ENCODE data around the gene LTF. TPM values are rescaled to one million over a fixed set of nuclear protein-coding genes. Genes with fewer than 3 reads are reported as not detected.

Gene LTF
- total RNA-seq, 1 donor from 2014 or later = not detected

- H3K4me3 ChIP-seq (ENCODE audit: insufficient read depth, low read depth, low read length) = no peak overlapping the region
- peak overlapping the region; percentile 4 for H3K4me2 ChIP-seq (ENCODE audit: low read length)
- peaks cover 17% of the 10 kb centered on the region for H3K4me1 Mint-ChIP-seq (ENCODE audit: low read depth, unreplicated experiment)
- peaks cover 2% of the 10 kb centered on the region for H3K27me3 ChIP-seq (ENCODE audit: insufficient read depth, low read length)
- H3K36me3 ChIP-seq (ENCODE audit: insufficient read depth, low read length) = no peaks in the 10 kb centered on the region
- H3K9ac ChIP-seq (ENCODE audit: low read length) = no peak overlapping the region
- H3K27ac Mint-ChIP-seq (ENCODE audit: unreplicated experiment) = no peak overlapping the region
- FAIRE-seq = no peak
- H3K27me3 Mint-ChIP-seq (ENCODE audit: low read depth, unreplicated experiment) = no peaks in the 10 kb centered on the region
- TF ChIP-seq EZH2 (IDR thresholded peaks at IDR 0.05; ENCODE audit: insufficient read depth, low read length) (no peak), CTCF (IDR thresholded peaks at IDR 0.05; ENCODE audit: insufficient read depth, low read depth, low read length) (no peak)
- H4K20me1 ChIP-seq (ENCODE audit: insufficient read depth, low read length) = no peaks in the 10 kb centered on the region
- peaks cover 5% of the 10 kb centered on the region for H3K9me3 Mint-ChIP-seq (ENCODE audit: unreplicated experiment)
- no peak overlapping the region for H2AFZ ChIP-seq (ENCODE audit: low read depth, low read length)
- no peaks in the 10 kb centered on the region for H3K36me3 Mint-ChIP-seq (ENCODE audit: low read depth, unreplicated experiment)
- DNase-seq (ENCODE audit: low read depth) = no peak
- H3K4me3 Mint-ChIP-seq (ENCODE audit: unreplicated experiment) = no peak overlapping the region
- H3K9me3 ChIP-seq (ENCODE audit: insufficient read depth, low read depth, low read length) = no peaks in the 10 kb centered on the region
- no peaks in the 10 kb centered on the region for H3K79me2 ChIP-seq (ENCODE audit: insufficient read depth, low read length)
- peaks cover 13% of the 10 kb centered on the region for H3K4me1 ChIP-seq (ENCODE audit: insufficient read depth, low read length)
- H3K27ac ChIP-seq (ENCODE audit: low read depth, low read length) = no peak overlapping the region
Observed at GRCh38 chr3:46399098-46399497, 65.6 kb downstream of the LTF start.

GRCh38 chr3:46398186-46398955, 66.3 kb downstream of the LTF start:
- no peak overlapping the region for H3K4me3 ChIP-seq (ENCODE audit: insufficient read depth, low read depth, low read length)
- H3K9me3 ChIP-seq (ENCODE audit: insufficient read depth, low read depth, low read length) = no peaks in the 10 kb centered on the region
- TF ChIP-seq CTCF (IDR thresholded peaks at IDR 0.05; ENCODE audit: insufficient read depth, low read depth, low read length) (no peak), EZH2 (IDR thresholded peaks at IDR 0.05; ENCODE audit: insufficient read depth, low read length) (no peak)
- DNase-seq (ENCODE audit: low read depth) (no peak), FAIRE-seq (no peak)
- no peaks in the 10 kb centered on the region for H4K20me1 ChIP-seq (ENCODE audit: insufficient read depth, low read length)
- no peak overlapping the region for H3K4me2 ChIP-seq (ENCODE audit: low read length)
- H2AFZ ChIP-seq (ENCODE audit: low read depth, low read length) = no peak overlapping the region
- H3K4me3 Mint-ChIP-seq (ENCODE audit: unreplicated experiment) = no peak overlapping the region
- H3K9ac ChIP-seq (ENCODE audit: low read length) = no peak overlapping the region
- H3K36me3 Mint-ChIP-seq (ENCODE audit: low read depth, unreplicated experiment) = no peaks in the 10 kb centered on the region
- H3K4me1 ChIP-seq (ENCODE audit: insufficient read depth, low read length) = peaks cover 13% of the 10 kb centered on the region
- H3K27ac ChIP-seq (ENCODE audit: low read depth, low read length) = no peak overlapping the region
- peaks cover 17% of the 10 kb centered on the region for H3K4me1 Mint-ChIP-seq (ENCODE audit: low read depth, unreplicated experiment)
- H3K27me3 ChIP-seq (ENCODE audit: insufficient read depth, low read length) = peaks cover 5% of the 10 kb centered on the region
- H3K36me3 ChIP-seq (ENCODE audit: insufficient read depth, low read length) = no peaks in the 10 kb centered on the region
- no peak overlapping the region for H3K27ac Mint-ChIP-seq (ENCODE audit: unreplicated experiment)
- H3K9me3 Mint-ChIP-seq (ENCODE audit: unreplicated experiment) = peaks cover 8% of the 10 kb centered on the region
- H3K79me2 ChIP-seq (ENCODE audit: insufficient read depth, low read length) = no peaks in the 10 kb centered on the region
- no peaks in the 10 kb centered on the region for H3K27me3 Mint-ChIP-seq (ENCODE audit: low read depth, unreplicated experiment)

- no peaks in the 10 kb centered on the region for H4K20me1 ChIP-seq (ENCODE audit: insufficient read depth, low read length)
- no peak for TF ChIP-seq CTCF (IDR thresholded peaks at IDR 0.05; ENCODE audit: insufficient read depth, low read depth, low read length)
- TF ChIP-seq EZH2 (IDR thresholded peaks at IDR 0.05; ENCODE audit: insufficient read depth, low read length) = no peak
- no peak overlapping the region for H3K27ac ChIP-seq (ENCODE audit: low read depth, low read length)
- no peak overlapping the region for H3K4me2 ChIP-seq (ENCODE audit: low read length)
- no peaks in the 10 kb centered on the region for H3K27me3 Mint-ChIP-seq (ENCODE audit: low read depth, unreplicated experiment)
- no peak overlapping the region for H3K9ac ChIP-seq (ENCODE audit: low read length)
- H3K27me3 ChIP-seq (ENCODE audit: insufficient read depth, low read length) = peaks cover 5% of the 10 kb centered on the region
- DNase-seq (ENCODE audit: low read depth) (no peak), FAIRE-seq (no peak)
- H3K4me3 ChIP-seq (ENCODE audit: insufficient read depth, low read depth, low read length) = no peak overlapping the region
- no peaks in the 10 kb centered on the region for H3K9me3 ChIP-seq (ENCODE audit: insufficient read depth, low read depth, low read length)
- H3K4me1 Mint-ChIP-seq (ENCODE audit: low read depth, unreplicated experiment) = peaks cover 19% of the 10 kb centered on the region
- H3K36me3 ChIP-seq (ENCODE audit: insufficient read depth, low read length) = no peaks in the 10 kb centered on the region
- no peaks in the 10 kb centered on the region for H3K79me2 ChIP-seq (ENCODE audit: insufficient read depth, low read length)
- no peaks in the 10 kb centered on the region for H3K36me3 Mint-ChIP-seq (ENCODE audit: low read depth, unreplicated experiment)
- H3K9me3 Mint-ChIP-seq (ENCODE audit: unreplicated experiment) = peaks cover 8% of the 10 kb centered on the region
- no peak overlapping the region for H3K4me3 Mint-ChIP-seq (ENCODE audit: unreplicated experiment)
- peaks cover 13% of the 10 kb centered on the region for H3K4me1 ChIP-seq (ENCODE audit: insufficient read depth, low read length)
- no peak overlapping the region for H2AFZ ChIP-seq (ENCODE audit: low read depth, low read length)
- H3K27ac Mint-ChIP-seq (ENCODE audit: unreplicated experiment) = no peak overlapping the region
Observed at GRCh38 chr3:46397111-46397510, 67.6 kb downstream of the LTF start.

Measured in astrocyte (in vitro differentiated cells and primary cell).